ENCODE measurements around the gene RALBP1.
"Not testable (repeated sequence)": the region's sequence is repeated elsewhere in the genome, so short reads cannot be mapped to it uniquely, and the experiment has no call there.

Gene RALBP1

DNA sequence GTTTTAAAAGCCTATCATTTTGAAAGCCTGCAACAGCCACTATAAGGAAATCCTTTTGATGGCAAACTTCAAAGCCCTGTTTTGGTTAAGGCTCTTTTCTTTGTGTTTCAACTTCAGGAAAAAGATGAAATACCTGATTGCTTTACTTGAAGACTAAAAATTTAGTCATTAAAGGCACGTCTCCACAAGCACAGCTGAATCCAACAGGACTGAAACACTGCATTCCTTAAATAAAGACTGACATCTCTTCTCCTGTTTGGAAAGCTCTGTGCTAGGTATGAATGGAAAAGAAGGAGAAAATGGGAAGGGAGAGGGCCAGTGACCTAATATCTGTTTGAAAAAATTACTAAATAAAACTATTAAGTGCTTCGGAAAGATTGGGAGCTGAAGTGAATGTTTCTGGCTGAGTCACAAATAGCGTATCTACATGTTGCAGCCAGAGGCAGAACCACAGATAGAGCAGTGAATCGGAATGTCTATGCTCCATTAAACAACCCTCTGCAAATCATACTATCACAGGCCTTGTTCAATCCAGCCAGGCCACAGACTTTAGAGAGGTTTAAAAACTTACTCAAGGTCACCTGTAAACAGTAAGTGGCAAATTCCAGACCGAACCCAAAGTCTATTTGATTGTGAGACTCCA, 21.1 kb upstream of the RALBP1 start:
- DNase-seq (ENCODE audit: low spot score) = peak; percentile 36

DNA sequence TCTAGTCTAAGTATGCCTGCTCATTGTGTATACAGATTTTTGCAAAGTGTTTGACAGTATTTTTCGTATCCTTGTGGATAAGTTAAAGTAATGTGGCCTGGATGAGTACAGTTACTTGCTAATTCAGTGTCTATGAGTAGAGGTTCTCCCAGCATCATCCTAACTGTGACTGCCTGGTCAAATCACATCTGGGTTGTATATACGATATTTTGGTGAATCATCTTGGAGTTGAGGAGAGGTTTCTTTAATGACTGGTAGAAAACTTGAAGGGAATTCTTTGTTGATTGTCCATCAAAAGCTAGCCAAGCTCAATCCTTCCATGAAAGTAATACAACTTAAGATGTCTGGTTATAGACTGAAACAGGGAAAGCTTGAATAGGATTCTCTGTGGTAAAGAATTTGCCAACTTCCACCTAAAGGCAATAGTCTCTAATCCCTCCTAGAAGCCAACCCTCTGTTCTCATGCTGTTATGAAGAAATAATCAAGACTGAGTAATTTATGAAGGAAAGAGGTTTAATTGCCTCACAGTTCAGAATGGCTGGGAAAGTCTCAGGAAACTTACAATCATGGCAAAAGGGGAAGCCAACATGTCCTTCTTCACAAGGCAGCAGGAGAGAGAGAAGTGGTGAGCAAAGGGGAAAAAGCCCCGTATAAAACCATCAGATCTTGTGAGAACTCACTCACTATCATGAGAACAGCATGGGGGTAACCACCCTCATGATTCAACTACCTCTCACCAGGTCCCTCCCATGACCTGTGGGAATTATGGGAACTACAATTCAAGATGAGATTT, 19.4 kb upstream of the RALBP1 start:
- DNase-seq (ENCODE audit: low spot score) = no peak

DNA sequence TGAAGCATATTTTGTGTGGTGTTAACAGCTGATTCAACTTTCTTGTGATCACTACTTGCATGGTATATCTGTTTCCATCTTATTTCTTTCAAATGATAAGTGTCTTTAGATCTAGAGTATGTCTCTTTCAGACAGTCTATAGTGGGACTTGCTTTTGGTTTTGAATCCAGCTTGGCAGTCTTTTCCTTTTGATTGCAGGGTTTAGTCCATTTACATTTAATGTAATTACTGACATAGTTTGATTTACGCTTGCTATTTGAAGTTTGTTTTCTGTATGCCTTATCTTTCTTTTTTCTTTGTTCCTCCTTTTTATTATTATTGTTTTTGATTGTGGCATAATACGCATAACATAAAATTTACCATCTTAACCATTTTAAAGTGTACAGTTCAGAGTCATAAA, 9.2 kb upstream of the RALBP1 start:
- no peak for DNase-seq (ENCODE audit: low spot score)

DNA sequence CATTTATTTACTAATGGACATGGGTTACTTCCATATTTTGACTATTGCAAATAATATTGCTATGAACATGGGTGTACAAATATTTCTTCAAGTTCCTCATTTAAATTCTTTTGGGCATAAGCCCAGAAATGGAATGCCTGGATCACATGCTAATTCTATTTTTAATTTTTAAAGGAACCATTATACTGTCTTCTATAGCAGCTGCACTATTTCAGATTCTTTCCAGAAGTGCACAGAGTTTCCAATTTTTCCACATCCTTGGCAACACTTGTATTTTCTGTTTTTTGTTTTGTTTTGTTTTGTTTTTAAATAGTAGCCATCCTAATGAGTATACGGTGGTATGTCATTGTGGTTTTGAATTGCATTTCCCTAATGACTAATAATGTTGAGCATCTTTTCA, 8.5 kb upstream of the RALBP1 start:
- DNase-seq (ENCODE audit: low spot score) = no peak

DNA sequence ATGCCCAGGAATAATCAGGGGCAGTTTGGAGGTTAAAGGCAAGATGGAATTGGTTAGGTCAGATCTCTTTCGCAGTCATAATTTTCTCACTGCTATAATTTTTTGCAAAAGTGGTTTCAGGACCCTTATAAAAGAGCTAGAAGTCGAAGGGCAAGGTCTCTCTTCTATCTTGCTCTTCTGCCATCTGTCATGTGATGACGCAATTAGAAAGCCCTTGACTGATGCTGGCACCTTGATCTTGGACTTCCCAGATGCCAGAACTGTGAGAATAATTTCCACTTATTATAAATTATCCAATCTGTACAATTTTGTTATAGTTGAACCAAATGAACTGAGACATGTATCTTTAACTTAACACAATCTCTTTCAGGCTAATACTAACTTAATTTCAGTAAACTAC, 6.3 kb upstream of the RALBP1 start:
- DNase-seq (ENCODE audit: low spot score) = no peak

DNA sequence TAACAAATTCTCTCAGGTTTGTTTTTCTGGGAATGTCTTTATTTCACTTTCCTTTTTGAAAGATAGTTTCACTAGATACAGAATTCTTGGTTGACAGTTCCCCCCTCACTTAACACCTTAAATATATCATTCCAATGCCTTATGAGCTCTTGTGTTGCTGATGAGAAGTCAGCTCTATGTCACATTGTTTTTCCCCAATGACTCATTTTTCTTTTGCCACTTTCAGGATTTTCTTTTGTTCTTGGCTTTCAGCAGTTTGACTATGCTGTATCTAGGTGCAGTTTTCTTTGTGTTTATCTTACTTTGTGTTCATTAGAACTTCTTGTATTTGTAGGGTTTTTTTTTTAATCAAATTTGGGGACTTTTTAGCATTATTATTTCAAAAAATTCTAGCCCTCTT, 5.6 kb upstream of the RALBP1 start:
- no peak for DNase-seq (ENCODE audit: low spot score)

DNA sequence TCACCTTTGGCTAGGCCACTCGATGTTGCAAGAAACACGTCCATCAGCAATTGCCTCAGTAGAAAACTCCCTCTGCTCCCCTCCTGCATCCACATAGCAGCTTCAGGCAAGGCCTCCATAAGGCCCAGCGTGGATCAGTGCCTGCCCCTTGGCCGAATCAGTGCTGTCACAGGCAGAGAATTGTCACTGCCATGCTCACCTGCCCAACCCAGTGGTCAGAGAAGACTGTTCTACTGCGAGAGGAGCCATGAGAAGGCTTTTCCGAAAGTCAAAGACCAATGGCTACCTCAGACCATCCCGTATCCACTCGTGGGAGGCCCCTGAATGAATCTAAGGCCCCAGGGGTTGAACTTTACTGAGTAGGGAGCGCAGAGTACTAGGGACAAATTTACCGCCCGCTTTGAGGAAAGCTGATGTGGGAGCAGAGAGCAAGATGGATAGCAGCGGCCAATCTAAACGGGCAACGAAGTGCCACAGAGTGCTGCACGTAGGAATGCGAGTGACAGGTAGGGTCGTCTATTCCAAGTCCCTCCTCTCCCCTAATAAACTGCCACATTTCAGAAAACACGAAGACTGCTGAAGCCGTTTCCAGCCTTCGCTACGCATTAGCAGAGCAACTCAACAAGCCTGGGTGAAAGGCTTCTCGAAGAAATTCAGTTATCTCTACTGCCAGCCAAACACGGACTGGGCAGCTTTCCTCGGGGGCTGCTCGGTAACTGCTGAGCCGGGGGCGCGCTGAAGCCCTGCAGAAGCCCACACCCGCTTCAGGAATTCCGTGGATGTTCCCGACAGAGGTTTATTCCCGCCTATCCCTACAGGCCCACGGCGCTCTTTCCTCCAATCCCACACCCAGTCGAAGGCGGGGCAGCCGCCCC, 968 bp upstream of the RALBP1 start:
- DNase-seq (ENCODE audit: low spot score) = peak; percentile 90

DNA sequence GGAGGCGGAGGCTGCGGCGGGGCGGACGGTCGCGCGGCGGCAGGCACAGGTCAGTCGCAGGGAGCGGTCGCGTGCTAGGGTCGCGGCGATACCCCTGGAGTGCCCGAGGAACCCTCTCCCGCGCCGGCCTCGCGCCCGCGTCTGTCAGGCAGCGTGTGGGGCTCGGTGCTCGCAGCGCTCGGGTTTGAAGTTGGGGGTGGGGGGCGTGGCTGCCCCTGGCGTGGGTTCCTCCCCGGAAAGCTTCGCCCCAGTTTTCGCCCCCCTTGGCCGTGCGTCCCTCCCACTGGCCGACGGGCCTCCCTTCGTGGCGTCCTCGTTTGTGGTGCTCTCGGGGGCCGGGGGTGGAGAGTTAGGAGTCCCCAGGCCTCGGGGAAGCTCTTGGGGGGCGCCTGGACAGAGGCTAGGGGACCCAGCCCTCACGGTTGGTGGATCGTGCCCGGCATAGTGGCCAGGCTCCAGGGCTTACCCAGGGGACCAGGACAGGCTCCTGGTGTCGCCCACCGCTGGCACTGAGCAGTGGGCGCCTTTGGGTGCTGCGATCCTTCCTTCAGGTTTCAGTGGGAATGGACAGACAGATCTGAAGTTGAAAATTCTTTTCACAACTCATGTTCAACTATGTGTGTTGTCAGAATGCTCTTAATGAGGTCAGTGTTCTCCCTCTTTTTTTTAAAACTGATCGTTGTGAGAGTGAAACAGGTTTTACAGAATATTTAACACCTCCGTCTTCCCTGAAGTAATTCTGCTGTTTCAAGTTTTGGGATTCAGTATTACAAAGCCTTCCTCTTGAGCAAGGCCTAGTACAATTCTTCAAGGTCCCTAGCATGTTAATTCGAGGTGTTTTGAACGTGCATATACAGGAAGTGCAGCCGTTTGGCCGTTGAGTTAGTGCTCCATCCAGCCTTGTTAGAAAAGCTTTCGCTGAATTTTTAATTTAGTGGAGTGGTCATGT, 604 bp downstream of the RALBP1 start:
- peak; percentile 61 for DNase-seq (ENCODE audit: low spot score)

DNA sequence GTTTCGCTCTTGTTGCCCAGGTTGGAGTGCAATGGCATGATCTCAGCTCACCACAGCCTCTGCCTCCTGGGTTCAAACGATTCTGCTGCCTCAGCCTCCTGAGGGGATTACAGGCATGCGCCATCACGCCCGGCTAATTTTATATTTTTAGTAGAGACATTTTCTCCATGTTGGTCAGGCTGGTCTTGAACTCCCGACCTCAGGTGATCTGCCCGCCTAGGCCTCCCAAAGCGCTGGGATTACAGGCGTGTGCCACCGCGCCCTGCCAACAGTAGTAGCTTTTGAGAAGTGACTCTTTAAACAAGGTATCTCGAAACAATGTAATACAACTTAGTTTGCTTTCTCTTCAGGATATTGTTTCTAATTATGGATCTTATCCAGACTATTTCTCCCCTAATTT, 1.6 kb downstream of the RALBP1 start:
- DNase-seq (ENCODE audit: low spot score) = not testable (repeated sequence)

DNA sequence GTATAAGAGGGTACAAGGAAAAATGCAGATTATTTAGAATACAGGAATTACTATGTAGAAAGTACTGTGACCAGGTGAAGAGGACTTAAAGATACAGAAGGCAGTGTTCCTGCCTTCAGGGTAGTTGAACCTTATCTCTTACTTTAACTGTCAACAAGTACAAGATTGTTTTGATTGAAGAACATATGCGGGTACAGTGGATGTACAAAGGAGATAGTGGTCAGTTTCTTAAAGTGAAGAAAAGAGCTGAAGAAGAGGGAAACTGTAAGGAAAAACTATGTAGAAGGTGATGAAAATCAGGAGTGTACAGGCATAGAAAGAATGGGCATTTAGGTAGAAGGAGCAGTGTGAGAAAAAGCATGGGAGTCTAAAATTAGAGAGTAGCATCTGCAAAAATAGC, 2.2 kb downstream of the RALBP1 start:
- no peak for DNase-seq (ENCODE audit: low spot score)

DNA sequence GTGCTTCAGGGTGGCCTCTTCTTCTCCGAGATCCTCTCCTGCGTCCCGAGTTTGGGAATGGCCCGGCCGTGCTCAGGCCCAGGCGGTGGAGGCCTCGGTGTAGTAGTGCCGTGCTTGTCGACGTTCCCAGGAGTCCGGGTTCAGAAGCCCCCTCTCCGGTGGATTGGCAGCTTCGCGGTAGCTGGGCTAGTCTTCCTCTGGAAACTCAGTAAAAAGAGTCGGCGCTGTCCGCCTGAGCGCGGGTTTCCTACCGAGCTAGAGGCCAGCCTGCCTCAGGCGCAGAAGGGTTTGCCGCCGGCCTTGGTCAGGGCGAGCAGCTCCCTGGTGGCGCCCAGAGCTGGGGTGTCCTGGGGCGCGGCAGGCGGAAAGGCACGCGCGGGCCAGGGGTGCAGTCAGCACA, 3.2 kb downstream of the RALBP1 start:
- DNase-seq (ENCODE audit: low spot score) = no peak

DNA sequence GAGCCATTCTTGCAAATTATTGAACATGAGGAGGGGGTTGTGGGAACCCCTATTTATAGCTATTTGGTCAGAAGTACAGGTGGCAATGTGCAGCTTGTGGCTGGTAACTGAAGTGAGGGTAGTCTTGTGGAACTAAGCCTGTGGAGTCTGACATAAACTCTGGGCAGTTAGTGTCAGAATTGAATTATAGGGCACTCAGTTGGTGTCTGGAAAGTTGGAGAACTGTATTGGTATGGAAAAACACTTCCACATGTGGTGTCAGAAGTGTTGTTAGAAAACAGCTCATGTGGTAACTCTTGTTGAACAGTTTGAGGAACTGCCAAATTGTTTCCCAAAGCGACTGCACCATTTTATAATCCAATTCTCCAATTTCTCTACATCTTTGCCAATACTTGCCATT, 7.5 kb downstream of the RALBP1 start:
- DNase-seq (ENCODE audit: low spot score) = peak; percentile 7

DNA sequence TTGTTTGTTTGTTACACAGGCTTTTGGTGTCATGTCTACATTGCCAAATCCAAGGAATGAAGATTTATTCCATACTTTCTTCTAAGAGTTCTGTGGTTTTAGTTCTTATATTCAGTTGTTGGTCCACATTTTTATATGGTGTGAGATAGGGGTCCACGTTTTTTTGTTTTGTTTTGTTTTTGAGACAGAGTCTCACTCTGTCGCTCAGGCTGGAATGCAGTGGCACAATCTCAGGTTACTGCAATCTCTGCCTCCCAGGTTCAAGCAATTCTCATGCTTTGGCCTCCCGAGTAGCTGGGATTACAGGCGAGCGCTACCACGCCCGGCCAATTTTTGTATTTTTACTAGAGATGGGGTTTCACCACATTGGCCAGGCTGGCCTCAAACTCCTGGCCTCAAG, 8.2 kb downstream of the RALBP1 start:
- DNase-seq (ENCODE audit: low spot score) = no peak

DNA sequence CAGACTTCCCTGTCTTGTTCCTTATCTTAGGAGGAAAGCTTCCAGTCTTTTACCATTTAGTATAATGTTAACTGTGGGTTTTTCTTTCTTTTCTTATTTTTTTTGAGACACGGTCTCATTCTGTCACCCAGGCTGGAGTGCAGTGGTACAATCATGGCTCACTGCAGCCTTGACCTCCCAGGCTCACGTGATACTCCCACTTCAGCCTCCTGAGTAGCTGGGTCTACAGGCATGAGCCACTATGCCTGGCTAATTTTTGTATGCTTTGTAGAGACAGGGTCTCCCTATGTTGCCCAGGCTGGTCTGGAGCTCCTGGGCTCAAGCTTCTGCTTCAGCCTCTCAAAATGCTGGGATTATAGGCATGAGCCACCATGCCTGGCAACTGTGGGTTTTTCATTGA, 9.5 kb downstream of the RALBP1 start:
- DNase-seq (ENCODE audit: low spot score) = not testable (repeated sequence)

DNA sequence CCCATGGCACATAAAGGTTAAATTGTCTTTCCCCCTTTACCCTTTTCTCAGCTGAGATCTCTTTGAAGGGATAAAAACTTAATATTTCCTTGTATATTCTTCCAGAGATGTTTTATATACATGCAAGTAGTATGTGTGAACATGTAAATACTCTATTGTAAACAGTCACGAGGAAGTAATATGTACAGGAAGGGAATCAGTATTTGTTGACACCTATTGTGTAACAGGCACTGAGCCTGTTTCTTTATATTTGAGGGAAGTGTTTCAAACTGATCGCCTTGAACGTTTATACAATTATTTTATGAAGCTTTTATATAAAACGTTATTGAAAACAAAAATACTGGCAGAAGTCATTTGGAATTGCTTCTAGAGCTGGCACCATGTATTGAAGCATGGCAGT, 13.2 kb downstream of the RALBP1 start:
- no peak for DNase-seq (ENCODE audit: low spot score)

DNA sequence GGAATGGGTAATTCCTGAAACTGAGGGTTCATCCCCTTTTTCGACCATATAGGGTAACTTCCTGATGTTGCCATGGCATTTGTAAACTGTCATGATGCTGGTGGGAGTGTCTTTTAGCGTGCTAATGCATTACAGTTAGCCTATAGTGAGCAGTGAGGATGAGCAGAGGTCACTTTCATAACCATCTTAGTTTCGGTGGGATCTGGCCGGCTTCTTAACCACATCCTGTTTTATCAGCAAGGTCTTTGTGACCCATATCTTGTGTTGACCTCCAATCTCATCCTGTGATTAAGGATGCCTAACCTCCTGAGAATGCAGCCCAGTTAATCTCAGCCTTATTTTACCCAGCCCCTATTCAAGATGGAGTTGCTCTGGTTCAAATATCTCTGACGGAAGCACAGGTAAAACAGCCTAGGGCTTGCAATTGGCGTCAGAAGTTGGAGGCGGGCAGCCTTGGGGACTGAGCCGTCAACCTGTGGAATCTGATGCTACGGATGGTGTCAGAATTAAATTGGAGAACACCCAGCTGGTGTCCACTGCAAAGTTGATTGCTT, 19.5 kb downstream of the RALBP1 start:
- no peak for DNase-seq (ENCODE audit: low spot score)

DNA sequence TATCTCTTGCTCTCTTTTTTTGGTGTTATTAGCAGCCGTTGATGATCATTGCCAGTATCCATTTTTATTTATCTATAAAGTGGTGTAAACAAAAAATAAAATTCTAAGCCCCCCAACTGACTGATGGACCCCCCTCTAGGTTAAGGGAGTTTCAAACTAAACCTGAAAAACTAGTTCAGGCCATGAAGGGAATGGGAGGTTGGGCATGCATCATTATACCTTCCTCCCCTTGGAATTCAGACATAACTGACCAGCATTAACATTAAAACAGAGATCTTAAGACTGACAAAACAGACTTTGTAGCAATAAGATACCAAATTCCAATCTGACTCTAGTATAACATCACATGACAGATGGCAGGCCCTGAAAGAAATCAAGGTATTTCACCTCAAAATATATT, 20.2 kb downstream of the RALBP1 start:
- no peak for DNase-seq (ENCODE audit: low spot score)

DNA sequence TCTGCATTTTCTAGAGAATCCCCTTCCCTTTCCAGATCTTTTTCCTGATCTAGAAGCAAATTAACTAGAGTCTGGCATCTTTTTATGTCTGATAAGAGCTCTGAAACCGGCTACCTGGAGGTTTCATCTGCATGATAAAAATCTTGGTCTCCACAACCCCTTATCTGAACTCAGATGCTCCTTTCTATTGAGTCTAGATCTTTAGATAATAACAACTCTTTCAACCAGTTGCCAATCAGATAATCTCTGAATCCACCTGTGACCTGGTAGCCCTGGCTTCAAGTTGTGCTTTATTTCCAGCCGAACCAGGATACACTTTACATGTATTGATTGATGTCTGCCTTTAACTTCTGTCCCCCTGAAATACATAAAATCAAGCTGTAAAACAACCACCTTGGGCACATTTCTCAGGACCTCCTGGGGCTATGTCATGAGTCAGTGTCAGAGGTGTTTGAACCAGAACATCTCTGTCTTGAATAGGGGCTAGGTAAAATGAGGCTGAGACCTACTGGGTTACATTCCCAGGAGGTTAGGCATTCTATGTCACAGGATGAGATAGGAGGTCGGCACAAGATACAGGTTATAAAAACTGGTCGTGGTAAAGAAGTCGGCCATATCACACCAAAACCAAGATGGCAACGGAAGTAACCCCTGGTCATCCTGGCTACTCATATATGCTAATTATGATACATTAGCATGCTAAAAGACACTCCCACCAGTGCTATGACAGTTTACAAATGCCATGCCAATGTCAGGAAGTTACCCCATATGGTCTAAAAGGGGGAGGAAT, 20.8 kb downstream of the RALBP1 start:
- DNase-seq (ENCODE audit: low spot score) = no peak

DNA sequence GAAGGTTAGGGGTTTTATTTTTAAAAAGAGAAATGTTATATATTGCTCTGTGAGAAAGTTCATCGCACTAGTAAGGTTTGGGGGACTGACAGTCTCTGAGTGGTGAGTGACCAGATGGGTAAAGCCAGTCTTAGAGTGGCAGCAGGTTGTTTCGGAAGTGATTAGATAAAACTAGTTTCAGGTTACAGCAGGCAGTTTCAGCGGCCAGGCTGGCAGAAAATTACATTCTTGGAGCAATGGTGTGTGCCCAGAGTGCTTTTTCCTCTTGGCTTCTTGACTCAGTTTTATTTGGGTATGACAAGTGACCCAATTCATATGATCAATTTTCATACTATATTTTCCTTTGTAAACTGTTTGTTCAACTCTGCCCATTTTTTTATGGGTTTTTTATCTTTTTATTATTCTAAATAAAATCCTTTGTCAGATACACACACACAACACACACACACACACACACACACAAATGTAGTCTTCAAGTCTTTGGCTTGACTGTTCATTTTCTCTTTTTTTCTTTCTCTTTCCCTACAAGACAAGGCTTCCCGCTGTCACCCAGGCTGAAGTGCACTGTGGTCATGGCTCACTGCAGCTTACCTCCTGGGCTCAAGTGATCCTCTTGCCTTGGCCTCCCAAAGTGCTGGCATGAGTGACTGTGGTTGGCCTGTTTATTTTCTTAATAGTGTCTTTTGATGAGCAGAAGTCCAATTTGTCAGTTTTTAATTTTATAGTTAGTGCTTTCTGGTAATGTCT, 30.9 kb downstream of the RALBP1 start:
- DNase-seq (ENCODE audit: low spot score) = no peak

DNA sequence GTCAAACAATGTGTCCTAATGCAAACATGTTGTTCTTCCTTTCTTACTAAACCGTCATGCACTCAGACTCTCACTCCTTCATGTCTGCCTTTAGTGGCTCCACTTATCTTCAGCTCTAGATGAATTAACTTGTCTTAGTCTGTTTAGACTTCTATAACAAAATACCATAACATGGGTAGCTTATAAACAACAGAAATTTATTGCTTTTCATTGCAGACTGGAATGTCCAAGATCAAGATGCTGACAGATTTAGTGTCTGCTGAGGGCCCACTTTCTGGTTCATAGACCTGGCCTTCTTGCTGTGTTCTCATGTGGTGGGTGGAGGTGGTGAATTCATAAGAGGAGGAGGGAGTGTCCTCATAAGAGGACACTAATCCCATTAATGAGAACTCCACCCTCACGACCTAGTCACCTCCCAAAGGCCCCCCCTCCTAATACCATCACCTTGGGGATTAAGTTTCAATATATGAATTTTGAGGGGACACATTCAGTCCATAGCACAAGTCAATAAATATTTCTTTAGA, 32.3 kb downstream of the RALBP1 start:
- DNase-seq (ENCODE audit: low spot score) = no peak
